ENCODE results near the gene CCDC66.

DNA sequence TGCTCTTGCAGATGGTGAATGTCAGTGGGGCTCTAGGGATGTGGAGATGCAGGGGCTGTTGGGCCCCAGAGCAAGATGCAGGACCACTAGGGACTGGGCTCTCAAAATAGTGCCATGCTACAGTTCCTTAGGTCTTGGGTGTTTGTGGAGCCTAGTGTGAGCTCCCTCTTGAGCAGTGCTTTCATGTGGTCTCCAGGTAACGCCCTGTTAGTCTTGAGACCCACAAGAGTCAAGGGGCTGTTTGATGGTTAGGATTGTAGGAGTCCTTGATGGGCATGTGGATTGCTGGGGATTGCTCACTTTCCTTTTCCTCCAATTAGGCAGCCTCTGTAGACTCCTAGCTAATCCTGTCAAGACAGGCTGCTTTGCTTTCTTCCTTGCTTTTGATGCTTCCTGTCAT is 56.0 kb downstream of the CCDC66 start:
- TF ChIP-seq POLR2A (IDR thresholded peaks at IDR 0.05; ENCODE audit: low read depth, low read length) (no peak), TAF1 (IDR thresholded peaks at IDR 0.05; ENCODE audit: borderline replicate concordance, low read depth, low read length) (no peak), POLR2AphosphoS5 (IDR thresholded peaks at IDR 0.05; ENCODE audit: low read depth, low read length) (no peak)
